HG03139 (cell line): Measurements from ENCODE around the gene C16orf96.
"Not testable (repeated sequence)": the region's sequence is repeated elsewhere in the genome, so short reads cannot be mapped to it uniquely, and the experiment has no call there.

Source experiments
- ATAC-seq: cut with Tn5 transposase; IDR thresholded peaks from one replicate; pipeline ENCODE4 v1.9.1; 2021; ENCODE audit not compliant: unreplicated experiment

The C16orf96 gene

GRCh38 chr16:4561596-4561995 lies 5.5 kb downstream of the C16orf96 start:
- no peak for ATAC-seq

GRCh38 chr16:4564661-4565267 lies 8.6 kb downstream of the C16orf96 start:
- ATAC-seq = no peak

DNA sequence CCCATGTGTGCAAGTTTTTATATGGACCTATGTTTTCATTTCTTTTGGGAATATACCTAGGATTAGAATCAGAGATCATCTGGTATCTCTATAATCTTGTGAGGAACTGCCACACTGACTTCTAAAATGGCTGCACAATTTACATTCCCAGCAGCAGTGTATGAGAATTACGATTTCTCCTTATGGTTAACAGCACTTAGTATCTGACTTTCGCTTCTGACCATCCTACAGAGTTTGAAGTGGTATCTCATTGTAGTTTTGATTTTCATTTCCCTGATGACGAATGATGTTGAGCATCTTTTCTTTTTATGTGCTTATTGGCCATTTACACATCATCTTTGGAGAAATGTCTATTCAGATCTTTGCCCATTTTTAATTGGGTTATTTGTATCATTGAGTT lies 10.0 kb downstream of the C16orf96 start:
- no peak for ATAC-seq

GRCh38 chr16:4570086-4570485 lies 13.9 kb downstream of the C16orf96 start:
- no peak for ATAC-seq

DNA sequence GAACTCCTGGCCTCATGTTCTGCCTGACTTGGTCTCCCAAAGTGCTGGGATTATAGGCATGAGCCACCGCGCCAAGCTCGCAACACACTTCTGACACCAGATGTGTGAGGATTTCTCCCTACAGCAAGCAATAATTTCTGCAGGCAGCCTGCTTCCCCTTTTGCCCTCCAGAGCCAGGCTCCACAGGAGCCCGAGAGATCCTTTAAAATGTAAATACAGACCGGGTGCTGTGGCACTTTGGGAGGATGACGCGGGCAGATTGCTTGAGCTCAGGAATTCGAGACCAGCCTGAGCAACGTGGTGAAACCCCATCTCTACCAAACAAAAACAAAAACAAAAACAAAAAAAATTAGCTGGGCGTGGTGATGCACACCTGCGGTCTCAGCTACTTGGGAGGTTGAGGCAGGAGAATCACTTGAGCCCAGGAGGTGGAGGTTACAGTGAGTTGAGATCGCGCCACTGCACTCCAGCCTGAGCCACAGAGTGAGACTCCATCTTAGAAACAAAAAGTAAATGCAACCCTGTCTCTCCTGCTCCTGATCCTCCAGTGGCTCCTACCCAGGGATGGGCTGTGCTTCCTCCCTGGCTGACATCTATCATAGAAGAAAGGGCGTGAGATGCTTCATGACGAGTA lies 14.7 kb downstream of the C16orf96 start:
- ATAC-seq = no peak

DNA sequence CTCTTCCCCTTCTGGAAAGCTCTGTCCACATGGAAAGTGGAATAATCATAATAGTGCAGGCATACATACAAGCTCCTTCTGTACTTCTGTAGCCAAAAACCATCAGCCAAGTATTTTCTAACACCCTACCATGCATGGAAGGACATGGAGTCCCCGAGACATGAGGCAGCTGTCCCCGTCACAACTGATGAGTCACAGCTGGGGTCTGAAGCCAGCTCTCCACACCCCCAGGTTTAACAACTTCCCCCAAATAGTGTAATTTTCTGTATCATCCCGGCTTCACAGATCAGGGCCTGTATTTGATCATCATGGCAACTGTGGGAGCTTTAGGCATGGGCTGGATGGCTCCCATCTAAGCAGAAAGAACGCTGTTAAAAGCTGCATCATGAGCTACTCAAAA lies 16.6 kb downstream of the C16orf96 start:
- ATAC-seq = no peak

DNA sequence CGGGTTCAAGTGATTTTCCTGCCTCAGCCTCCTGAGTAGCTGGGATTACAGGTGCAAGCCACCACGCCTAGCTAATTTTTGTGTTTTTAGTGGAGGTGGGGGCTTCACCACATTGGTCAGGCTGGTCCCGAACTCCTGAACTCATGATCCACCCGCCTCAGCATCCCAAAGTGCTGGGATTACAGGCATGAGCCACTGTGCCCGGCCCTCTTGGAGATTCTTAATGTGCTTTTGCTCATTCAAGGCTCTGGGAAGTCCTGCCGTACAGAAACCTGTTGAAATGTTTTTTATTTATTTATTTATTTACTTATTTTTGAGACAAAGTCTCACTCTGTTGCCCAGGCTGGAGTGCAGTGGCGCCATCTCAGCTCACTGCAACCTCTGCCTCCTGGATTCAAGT lies 17.8 kb downstream of the C16orf96 start:
- not testable (repeated sequence) for ATAC-seq

DNA sequence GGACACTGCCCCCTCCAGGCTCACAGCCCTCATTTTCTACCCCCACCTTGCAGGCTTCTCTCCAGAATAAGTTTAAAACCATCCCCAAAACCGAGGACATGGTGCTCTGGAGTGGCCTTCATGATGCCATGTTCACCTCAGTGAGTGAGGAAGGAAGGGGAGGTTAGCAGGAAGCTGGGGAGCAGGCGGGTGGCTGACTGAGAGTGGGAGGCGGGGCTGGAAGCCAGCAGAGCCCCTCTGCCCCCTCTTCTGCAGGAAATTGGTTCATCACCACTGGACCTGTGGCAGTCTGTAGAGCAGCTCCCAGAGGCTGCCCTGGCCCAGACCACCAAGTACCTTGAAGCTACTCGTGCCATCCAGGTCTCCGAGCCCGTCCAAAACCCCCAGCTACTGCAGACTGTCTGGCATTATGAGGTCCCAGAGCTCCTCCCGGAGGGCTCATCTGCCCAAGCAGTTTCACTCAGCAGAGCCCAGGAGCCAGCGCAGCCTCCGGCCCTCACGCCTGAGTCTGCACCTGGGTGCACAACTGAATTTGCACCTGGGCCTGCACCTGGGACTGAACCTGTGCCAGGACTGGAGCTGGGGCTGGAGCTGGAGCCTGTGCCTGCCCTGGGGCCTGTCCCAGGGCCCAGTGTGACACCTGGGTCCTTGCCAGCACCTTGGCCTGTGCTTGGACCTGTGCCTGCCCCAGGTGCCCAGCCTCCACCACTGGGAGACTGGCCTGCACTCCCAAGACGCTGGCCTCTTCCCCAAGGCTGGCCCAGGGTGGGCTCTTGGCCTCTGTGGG lies 19.0 kb downstream of the C16orf96 start:
- no peak for ATAC-seq

GRCh38 chr16:4576008-4576407 lies 19.9 kb downstream of the C16orf96 start:
- ATAC-seq = no peak

DNA sequence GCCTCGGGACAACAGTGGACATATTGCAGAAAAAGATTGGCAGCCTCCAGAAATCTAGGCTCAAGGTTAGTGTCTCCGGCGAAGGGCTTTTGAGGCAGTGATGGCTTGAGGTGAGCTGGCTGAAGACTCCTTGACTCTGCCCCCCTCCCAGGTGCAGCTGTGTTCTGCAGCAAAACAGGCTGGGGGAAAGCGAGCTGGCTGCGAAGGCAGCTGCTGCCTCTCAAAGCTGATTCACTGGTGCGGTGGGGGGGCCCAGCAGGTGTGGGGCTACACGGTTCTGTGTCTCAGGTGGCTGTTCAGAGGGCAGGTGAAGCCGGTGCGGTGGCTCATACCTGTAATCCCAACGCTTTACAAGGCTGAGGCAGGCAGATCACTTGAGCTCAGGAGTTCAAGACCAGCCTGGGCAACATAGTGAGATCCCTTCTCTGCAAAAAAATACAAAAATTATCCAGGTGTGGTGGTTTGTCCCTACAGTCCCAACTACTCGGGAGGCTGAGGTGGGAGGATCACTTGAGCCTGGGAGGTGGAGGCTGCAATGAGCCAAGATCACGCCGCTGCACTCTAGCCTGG lies 22.9 kb downstream of the C16orf96 start:
- ATAC-seq = no peak

DNA sequence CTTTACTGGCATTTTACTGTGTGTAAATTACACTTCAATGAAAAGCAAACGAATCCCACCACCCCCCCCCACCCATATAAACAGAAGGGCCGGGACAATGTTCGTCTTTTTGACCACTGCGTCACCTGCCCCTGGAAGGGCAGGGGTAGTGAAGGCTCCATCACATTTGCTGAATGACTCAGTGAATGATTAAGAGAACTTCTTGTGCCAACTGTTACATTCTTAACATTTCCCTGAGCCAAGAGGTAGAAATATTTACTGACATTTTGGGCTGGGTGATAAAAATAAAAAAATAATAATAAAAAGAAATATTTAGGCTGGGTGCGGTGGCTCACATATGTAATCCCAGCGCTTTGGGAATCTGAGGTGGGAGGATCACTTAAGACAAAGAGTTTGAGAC lies 24.1 kb downstream of the C16orf96 start:
- no peak for ATAC-seq

GRCh38 chr16:4583906-4584305 lies 27.8 kb downstream of the C16orf96 start:
- ATAC-seq = no peak

DNA sequence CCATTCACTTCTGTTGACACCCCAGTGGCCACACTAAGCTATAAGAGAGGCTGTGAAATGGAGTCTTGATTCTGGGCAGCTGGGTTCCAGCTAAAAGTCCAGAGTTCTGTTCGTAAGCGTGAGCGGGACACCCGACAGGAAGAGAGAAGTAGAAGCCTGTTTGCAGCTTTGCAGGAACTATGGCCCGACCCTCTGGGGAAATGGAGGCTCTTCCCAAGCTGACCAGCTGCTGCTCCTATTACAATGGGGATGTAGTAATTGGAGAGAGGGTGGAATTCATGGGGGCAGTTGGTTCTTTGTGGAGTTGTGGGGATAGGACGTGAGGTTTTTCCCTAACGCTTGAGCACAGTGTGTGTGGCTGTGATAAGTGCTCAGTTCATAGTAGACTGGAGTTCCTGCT lies 30.2 kb downstream of the C16orf96 start:
- ATAC-seq = no peak

GRCh38 chr16:4588386-4588785 lies 32.2 kb downstream of the C16orf96 start:
- no peak for ATAC-seq

DNA sequence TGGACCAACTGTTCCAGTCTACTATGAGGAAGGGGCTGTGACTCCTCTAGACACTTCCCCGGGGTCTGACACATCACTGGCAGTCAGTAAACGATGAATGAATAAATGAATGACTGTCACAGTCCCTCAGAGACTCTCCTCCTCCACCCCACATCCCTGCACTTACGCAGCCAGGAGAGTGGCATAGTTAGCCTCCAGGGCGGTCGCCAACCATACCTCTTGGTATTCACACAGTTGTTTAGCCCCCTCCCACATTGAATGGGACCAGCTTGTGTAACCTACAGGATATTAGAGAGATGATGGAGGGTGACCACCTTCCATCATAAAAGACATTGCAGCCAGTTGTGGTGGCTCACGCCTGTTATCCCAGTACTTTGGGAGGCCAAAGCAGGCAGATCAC lies 32.8 kb downstream of the C16orf96 start:
- ATAC-seq = no peak

DNA sequence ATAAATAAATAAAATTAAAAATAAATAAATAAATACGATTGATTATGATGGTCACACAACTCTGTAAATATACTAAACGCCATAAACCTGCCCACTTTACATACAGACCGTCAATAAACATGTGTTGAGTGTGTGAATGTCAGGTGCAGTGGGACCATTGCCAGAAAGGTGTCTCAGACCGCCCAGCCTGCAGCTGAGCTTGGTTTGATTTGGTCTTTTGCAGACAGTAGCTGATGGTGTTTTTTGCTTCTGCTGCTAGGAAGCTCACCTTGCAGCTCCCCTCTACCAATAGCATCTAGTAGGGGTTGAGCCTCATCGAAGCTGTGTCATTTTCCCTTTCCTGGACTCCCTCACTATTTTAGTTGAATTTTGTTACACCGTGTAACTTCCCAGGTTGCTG lies 35.1 kb downstream of the C16orf96 start:
- ATAC-seq = no peak

GRCh38 chr16:4591706-4592470 lies 35.7 kb downstream of the C16orf96 start:
- no peak for ATAC-seq

GRCh38 chr16:4593086-4593485 lies 36.9 kb downstream of the C16orf96 start:
- ATAC-seq = no peak

- ATAC-seq = no peak
These were observed 38.6 kb downstream of the C16orf96 start for GRCh38 chr16:4594433-4595410.

GRCh38 chr16:4597174-4597573 lies 41.0 kb downstream of the C16orf96 start:
- no peak for ATAC-seq
